CD4-positive, alpha-beta T cell treated with Interleukin-17A for 1 hour (primary cell): ENCODE measurements around the gene NBEAL2.
A peak's percentile ranks its signal among the peaks of the same experiment; 100 is the strongest.

Experiments
- DNase-seq: peaks from one replicate; pipeline ENCODE4 v3.0.0-alpha.2; 2020

Gene NBEAL2

DNA sequence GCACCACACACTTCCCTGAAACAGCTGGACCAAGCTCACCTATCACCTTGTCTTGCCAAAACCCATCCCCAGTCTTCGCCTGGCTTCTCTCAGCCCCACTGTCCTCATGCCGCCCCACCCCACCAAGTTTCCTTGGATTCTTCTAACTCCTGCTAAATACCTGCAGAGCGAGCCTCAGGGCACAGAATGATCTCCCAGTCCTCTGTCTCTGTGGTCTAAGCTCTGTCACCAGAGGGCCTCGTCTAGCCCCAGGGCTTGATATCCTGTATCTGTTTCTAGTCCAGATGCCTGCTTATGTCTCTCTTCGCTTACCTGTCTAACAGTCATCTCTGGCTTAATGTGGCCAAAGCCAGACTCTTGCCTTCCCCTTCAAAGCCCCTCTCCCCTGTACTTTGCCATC, 12.7 kb upstream of the NBEAL2 start:
- no peak for DNase-seq

DNA sequence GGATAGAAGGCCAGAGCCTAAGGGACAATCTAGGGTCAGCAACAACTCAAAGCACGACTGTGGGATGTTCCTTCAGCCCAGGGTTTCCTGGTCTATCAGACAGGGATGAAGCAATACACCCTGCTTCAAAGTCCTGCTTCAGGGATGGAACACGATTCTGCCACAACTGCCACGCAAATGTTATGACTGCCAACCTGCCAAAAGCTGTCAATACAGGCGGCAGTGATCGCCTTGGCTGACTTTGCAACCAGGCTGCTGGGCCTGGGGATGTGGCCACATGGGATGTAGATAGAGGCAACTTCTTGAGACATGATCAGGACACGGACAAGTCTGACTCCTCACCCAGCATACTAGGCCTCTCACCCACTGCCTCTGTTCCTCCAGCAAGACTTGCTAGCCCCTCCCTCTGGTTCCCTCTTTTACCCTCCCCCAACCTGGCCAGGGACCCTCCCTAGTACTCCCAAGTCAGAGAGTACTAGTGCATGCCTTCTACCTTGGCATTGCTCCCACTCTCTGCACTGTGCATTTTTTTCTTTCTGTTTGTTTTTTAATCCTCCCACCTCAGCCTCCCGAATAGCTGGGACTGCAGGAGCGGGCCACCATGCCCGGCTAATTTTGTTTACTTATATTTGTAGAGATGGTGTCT, 10.6 kb upstream of the NBEAL2 start:
- DNase-seq: no peak

DNA sequence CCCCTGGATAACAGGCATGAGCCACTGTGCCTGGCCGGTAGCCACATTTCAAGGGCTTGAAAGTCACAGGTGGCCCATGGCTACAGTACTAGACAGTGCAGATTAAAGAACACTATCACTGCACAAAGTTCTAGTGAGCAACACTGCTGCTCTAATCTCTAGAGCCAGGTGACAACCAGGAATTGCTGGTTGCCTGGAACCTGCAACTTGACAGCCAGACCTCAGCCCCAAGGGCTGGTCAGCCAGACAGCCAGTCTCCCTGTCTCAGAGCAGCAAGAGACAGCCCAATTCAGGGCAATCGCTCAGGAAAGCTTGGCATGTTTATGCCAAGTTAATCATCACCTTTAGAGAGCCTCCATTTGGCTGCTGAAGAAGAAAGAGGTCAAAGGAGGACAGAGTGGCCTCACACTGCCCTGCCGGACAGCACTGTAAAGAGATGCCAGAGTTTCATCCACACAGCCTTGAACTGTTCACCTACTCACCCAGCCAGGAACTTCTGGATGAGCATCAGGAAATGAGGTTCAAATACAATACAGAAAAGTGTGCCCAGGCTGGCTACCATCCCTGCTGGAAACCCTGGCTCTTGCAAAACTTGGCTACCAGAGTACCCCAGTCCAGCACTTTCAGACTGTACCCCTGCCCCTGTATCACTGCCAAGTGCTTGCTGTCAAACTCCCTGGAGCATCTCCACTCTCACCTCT, 8.9 kb upstream of the NBEAL2 start:
- no peak for DNase-seq

DNA sequence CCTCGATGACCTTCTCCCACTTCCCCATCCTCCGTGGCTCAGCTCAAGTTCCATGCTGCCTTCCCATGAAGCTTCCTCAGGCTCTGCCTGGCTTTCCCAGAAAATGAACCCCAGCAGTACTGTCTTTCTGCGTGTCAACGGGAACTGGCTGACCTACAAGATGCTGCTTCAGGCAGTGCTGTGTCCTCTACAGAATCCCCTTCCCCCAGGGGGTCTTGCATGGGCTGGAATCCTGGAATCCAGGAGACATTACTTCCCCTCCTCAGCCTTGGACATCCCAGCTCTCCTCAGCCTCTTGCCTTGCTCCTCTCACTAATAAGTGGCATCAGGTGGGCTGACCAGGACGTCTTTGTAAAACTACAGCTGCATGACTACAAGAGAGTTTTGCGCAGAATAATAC, 8.3 kb upstream of the NBEAL2 start:
- no peak for DNase-seq

DNA sequence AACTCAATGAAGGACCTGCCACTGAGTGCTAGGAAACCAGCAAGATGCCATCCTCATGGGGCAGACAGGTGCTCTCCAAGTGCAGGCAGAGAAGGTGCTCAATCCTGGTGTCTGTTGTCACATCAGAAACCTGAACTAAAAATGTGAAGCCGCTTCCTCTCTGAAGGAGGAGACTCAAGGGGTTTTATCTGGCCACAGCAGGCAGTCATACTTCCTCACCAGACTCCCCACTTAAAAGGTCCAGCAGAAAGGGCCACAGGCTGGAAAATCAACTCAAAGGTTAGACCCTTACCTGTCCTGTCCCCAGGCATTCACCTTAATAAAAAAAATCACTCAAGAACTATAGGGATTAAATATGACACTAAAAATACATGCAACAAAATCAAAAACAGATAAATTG, 7.7 kb upstream of the NBEAL2 start:
- DNase-seq: peak; percentile 30

DNA sequence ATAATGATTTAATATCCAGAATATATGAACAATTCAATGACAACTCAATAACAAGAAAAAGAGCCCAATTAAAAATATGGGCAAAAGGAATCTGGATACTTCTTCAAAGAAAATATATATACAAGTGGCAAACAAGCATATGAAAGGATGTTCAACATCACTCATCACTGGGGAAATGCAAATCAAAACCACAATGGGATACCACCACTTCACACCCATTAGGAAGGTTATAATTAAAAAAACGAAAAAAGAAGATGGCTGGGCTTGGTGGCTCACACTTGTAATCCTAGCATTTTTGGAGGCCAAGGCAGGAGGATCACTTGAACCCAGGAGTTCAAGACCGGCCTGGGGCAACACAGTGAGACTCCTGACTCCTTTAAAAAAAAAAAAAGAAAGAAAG, 7.1 kb upstream of the NBEAL2 start:
- DNase-seq: peak; percentile 34

DNA sequence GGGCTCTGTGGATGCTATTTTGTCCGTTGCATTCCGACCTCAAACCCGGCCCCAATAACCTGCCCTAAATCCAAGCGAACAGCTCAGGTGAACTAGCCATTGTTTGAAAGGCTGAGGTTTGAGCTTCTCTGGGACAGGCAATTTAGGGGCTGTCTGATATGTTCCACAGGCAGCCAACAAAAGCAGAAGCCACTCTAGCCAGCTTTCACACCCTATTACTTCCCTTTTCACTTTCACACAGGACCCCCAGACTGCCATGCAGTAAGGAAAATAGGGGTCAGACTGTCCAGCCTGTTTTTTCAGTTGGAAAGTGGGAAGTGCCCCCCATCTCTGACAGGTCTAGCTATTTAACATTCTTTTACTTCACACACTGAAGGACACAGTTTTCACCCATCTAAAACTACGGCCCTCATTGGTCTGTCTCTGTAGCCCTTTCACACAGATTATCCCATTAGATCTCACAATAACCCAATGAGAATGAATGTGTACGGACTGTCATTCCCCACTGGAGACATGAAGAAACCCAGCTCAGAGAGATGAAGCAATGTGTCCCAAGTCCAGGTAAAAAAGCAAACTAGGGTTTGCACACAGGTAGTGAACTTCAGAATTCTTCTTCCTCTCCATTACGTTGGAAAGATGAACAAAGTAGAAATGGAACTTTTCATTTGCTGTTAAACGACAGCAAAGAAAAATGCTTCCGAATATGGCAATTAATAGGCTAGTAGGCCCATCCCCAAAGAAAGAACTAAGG, 4.9 kb upstream of the NBEAL2 start:
- DNase-seq: no peak

DNA sequence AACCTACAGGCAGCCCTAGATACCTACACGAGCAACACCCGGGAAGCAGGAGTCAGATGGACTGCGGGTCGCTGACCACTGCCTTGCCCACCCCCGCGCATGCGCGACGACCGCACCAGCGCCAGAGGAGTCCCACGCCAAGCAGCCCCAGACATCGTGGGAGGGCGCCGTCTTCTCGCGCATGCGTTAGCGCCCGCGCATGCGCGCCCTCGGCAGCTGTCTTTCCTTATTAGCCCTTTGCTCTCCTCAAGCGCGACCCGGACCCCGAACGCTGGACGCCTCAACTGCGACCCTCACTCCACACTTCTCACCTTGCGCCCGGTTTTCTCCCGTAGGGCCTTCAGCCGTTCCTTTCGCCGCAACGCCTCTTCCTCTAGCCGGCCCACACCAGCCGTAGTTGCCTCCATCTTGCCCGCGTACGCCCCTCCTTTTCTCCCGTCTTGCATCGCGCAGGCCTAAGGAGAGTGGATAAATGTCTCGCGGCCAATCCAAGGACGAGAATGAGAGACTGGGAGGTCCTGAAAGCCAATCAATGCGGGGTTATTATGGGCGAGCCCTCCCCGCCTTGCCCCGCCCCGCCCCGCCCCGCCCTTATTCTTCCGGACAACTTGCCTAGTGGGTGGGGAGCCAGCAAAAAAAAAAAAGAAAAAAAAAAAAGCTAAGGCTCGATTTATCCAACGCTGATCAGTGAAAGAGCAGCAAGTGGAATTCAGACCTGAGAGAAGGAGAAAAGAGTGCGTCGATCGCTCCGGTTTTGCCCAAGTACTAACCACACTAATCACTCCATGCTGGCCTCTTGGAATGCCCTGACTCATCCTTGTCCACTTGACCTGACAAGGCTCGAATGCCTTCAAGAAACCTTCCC, 2.9 kb upstream of the NBEAL2 start, which contains the start of gene CCDC12:
CCDC12 (minus strand) TSS at position 420 of the 865 bp plus-strand sequence; CDS start at position 407, 13 bp downstream.
- DNase-seq: peak; percentile 99

DNA sequence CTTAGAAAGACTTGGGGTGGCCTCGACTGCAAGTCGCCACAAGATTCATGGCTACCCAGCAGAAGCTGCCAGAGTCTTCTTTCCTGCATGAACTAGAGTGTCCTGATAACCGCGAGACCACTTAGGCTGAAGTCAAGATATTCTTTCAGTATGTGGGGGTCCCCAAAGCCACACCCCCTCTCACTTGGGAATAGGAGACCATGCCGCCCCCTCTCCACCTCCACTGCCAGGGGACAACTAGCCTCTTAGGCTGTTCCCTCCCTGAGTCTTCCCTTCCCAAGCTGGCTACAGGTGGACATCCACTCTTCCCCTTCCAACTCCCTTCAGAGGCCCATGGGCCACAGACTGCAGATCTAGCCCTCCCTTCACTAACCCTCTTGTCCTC, 1.7 kb upstream of the NBEAL2 start:
- DNase-seq: no peak

DNA sequence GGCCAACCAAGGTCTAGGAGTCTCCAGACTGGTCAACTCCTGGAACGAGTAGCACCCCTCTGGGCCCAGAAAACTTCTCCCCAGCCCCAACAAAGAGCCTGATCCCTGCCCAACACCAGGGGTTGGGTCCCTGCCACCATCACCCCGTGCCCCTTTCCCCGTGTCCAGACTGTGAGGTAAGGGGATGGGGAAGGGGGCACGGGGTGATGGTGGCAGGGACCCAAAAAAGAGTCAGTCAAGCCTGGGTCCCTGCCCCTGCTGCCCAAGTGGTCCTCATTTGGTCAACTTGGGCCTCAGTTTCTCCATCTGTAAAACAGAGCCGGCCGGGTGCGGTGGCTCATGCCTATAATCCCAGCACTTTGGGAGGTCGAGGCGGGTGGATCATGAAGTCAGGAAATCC, 1.1 kb upstream of the NBEAL2 start:
- DNase-seq: no peak

DNA sequence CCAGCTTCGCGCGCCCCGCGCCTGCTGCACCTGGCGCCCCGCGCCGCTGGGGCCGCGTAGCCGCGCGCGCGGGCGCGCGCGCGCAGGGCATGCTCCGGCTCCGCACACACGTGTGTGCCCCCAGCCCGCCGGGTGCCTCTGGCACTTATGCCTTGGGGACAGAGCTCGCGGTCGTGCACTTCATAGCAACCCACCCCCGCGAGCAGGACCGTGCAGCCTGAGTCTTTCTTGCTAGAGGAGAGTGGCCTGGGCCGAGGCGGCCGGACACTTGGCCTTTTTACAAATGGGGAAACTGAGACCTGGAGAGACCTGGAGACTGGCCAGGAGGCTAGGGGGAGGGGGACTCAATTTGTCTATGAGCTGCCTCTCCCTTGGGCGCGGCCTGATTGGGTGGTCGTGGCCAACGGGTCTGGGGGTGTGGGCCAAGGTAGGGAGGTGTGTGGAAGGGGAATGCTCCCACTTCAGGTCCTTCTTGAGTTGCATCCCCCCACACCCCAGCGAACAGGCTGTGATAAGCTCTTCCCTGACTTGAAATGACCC, 562 bp downstream of the NBEAL2 start:
- DNase-seq: no peak

DNA sequence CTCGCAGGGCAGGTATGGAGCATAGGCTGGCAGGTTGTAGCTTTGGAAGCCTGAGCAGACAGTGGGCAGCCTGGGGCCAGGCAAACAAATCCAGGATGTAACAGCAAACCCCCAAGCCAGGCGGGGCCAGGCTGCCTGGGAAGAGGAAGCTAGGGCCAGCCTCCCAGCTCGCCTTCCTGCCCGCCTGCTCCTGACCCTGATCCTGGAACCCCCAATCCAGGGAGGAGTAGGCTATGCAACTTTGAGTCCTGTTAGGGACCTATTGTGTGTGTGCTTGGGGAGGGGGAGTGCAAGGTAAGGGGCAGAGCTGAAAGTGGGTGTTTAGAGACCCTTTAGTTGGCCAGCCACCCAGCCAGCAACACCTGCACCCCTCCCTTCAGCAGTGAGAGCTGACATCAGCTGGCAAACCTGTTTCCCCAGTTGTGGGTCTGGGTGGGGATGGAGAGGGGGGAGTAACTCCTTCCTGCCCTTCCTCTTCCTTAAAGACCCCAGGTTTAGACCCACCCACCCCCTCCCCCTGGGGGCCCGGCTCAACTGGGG, 2.5 kb downstream of the NBEAL2 start:
- DNase-seq: no peak

DNA sequence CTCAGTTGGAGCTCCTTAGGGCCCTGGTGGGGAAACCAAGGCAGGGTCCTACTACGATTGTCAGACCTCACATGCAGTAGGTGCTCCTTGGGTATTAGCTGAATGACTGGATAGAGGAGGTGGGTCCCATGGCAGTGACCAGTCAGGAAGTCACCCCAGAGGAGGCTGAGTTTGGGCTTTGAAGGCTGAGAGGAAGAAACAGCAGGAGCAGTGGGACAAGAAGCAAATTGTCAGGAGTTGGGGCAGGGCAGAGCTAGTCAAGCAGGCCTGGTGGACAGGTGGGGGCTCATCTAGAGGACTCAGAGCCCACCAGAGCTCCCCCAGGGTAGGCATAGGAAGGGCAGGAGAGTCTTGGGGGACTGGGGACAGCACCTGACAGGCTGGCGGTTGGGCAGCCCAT, 3.1 kb downstream of the NBEAL2 start:
- DNase-seq: no peak

DNA sequence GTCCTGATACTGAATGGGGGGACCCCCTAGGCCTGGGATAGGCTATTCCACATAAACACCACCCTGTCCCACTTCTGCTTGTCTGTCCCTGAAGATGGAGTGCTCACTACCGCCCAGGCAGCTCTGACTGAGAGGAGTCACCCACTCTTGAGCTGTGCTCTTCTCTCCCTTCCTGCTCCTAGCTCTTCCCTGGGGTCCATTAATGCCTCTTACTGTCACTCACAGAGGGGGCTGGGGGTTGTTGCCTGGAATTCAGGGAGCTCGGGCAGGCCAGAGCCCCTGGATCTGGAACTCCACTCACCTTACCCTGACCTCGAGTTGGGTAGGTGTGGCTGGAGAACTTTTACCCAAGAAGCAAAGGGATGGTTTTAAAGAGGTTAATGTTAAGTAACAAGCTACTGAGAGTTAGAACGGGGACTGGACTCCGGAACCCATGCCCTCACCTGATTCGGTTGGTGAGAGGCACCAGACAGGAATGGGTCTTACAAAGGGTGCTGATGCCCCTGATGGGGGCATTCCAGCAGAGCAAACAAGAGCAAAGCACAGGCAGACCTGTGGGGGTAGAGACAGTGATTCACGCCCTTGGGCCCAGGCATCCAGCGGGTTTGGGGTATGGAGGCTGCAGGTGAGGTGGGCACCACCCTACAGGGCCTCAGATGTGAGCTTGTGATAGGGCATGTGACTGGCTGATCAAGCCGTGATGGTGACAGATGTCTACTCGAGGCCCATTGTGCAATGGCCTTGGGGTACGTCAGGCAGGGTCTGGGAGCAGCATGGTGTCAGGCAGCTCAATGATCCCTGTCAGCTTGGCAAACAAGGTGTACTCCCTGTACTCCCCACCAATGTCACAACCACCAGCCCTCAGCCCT, 5.4 kb downstream of the NBEAL2 start:
- DNase-seq: no peak

DNA sequence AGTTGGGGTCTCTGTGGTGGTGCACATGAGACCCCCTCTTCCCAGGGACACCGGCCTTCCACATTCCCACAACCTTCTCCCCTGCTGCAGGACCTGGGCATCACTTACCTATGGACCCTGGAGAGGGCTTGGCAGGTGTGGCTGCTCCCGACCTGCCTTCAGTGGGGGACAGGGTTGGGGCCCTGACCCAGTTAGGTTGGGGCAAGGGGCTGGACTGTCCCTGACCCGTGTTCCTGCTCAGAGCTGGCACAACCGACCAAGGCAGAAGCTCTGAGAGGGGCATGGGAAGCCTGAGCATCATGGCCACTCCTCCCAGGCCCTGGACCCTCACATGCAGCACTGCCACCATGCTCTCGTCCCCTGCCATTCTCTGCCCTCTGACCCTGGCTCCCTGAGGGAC, 6.1 kb downstream of the NBEAL2 start:
- no peak for DNase-seq

DNA sequence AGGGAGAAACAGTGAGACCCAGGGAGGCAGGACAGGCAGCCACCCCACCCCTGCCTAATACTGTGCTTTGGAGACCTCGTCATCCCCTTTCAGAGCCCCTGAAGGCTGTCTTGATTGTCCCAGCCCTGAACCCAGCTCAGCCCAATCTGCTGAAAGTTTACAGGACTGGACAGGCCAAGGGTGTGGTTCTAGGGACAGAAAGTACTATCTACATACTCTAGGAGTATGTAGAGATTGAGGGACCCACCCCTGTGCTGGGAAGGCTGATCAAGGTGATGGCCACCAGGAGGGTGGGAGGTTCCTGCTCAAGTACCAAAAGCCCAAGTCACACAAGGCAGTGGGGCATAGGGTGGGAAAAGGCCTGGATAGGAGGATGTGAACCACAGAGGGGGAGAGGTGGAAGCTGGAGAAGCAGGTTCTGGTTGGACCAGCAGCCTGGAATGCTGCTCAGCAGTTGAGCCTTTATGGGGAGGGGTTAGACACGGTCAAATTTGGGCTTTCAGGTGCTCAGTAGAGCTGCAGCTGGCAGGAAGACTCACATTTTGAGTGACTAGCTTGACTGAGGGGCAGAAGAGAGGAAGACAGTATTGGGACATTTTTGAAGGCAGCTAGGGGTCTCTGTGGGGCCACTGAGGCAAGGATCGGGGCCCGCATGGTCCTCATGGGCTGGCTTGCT, 6.7 kb downstream of the NBEAL2 start:
- DNase-seq: no peak

DNA sequence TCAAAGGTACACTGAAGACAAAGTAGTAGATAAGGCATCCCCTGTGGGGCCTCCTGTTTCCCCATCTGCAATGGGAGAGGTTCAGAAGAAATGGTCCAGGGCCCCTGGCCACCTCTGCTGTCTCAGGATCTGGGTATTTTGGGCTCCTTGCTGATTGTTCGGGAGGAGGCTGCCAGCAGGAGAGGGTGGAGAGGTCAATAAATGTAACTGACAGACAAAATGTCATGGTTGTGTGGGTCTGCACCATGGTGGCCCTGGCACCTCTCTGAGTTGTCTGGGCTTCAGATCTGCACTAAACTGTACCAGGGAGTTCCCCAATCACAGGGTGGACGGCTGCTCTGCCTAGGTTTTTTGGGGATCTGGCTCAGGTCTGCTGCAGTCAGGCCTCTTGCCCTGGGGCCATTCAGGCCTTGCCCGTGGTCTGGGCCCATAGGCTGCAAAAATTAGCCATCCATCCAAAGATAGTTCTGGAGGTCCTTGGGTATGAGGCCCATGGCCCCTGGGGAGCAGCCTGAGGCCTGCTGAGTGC, 7.4 kb downstream of the NBEAL2 start:
- DNase-seq: no peak

DNA sequence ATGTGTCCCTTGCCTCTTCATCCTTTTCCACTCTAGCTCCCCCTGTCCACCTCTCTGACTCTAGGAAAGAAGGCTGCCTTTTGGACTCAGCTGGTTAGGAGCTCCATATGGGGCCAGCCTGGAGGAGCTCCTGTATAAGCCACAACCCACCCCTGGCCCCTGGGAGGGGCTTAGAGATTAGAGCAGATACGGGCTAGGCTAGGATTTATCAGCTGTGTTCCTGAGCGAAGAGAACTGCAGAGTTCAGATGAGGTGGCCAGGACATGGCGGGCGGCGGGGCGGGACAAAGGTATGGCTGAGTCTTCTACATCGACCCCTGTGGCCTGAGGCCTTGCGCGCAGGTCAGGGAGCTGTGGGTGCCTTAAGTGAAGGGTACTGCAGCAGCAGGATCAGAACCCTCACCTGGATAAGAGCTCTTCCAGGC, 7.9 kb downstream of the NBEAL2 start:
- no peak for DNase-seq

DNA sequence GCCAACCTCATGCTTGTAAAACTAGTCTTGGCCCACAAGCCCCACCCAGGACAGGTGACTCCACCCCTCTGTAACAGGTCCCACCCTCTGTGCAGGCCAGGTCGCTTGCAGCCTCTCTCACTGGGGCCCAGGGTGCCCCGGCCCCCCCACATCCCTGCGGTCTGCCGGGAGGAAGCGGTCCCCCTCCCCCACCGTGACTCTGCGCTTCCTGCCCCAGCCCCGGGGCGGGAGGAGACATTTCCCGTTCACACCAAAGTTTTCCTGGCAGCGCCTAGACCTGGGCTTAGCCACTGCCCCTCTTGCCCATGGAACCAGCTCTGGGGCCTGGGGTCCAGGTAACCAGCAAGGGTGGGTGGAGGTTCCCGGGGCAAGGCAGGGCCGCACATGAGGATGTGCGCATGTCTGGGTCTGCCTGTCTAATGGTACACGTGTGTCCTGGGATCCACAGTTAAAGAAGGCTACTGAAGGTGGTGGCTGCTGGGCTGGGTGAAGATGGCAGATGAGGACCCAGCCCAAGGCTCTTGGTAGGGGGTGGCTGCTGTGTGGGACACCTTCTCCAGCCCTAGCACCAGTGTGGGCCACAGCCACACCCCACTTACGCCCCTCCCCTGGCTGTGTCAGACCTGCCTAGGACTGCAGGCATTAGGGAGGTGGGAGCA, 8.4 kb downstream of the NBEAL2 start:
- peak; percentile 94 for DNase-seq

DNA sequence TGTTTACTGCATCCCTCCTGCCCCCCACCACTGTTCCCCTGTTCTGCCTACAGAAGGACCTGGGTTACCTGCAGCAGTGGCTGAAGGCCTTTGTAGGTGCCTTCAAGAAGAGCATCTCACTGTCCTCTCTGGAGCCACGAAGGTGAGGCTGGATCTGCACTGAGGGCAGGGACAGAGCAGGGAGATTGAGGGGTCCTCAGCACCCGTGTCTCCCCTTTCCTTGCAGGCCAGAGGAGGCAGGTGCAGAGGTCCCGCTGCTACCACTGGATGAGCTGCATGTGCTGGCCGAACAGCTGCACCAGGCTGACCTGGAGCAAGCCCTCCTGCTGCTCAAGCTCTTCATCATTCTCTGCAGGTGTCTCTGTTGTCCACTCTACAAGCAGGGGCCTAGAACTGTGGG, 9.2 kb downstream of the NBEAL2 start:
- DNase-seq: no peak
